CD4-positive, alpha-beta T cell treated with Interleukin-15 for 1 hour (primary cell): ENCODE results near the gene PARS2.
"Not testable (repeated sequence)": the region's sequence is repeated elsewhere in the genome, so short reads cannot be mapped to it uniquely, and the experiment has no call there.

Experiments used
- DNase-seq: peaks from one replicate; pipeline ENCODE4 v3.0.0-alpha.2; 2020

The PARS2 gene

DNA sequence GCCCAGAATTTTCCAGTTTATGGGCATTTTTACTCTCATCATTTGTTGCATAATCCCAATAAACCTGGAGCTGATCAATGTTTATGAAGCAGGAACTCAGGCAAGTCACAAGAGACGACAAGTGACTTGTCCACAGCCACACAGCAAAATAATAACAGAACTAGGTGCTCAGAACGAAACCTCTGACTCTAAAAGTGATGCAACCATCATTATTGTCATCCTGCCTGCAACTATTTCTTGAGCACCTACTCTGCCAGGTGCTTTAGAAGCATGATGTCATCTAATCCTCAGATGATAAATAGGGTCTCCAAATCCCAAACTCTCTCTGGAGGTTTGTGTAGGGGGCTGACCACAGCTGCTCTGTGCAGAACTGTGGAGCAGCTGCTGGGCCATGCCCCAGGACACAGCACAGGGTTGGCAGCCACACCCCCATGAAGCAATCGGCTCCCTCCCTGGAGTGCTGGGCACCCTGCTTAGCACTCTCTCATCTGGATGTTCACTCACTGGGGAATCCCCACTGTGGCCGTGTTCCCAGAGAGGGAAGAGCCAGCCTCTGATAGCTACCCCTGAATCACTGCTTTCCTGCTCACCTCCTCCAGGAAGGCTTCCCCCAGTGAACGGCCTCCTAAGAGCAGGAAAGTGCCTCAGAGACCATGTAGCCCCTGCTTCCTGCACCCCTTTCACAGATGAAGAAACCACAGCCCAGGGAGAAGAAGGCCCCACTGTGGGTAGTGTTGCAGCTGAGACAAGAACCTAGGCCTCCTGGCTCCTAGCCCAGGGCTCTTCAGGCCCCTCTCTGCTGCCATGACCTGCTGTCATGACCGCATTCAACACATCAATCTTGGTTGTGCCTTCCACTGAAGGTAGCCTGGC lies 34.7 kb upstream of the PARS2 start:
- DNase-seq, result peak; percentile 18

DNA sequence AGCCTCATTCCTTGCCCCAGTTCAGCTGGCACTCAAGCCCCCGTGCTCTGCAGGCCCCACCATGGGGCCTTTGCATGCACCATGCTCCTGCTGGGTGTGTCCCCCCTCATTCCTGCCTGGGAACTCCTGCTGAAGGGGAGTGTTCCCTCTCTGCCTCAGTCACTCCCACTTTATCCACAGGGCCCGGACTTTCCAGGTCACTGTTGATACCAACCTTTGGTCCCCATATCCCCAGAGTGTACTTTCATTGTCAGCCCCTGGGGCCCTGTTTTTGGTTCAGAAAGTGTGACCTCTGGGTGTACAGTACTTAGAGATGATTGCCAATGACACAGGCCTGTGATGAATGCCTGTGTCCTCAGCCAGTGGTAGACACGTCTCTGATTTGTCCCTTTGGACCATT lies 33.9 kb upstream of the PARS2 start:
- no peak for DNase-seq

- DNase-seq, result no peak
Observed at GRCh38 chr1:54796902-54797301, 32.6 kb upstream of the PARS2 start.

- DNase-seq, result no peak
Observed at GRCh38 chr1:54795841-54796468, 31.6 kb upstream of the PARS2 start.

- no peak for DNase-seq
Observed at GRCh38 chr1:54795356-54795665, 31.0 kb upstream of the PARS2 start.

GRCh38 chr1:54794451-54795355 lies 30.4 kb upstream of the PARS2 start:
- no peak for DNase-seq

DNA sequence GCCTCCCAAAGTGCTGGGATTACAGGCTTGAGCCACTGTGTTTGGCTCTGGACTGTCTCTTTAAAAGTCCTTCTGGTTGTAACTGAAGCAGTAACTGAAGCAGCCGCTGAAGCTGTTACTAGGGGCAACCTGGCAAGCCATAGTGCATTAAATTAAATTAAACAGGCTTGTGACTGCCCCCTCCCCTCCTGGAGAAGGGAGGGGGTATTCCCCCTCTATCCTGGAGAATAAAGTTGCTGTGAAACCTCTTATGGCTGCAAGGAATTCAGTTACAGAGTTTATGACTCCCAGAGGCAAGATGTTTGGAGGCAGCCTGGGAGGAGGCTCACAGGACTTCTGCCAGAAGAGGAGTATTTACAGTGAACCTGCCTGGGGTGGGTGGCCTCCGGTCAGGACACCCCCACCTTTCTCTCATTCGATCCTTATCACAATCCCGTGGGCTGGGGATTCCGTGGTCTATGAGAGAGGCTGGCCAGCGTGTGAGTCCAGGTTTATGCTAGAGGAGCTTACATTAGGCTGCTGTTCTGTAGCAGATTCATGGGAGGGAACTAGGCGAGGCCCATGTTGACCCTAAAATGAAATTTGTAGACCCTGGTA lies 28.5 kb upstream of the PARS2 start:
- DNase-seq, result no peak

- DNase-seq, result peak; percentile 34
Observed at GRCh38 chr1:54791880-54792522, 27.7 kb upstream of the PARS2 start.

- DNase-seq, result no peak
Observed at GRCh38 chr1:54788459-54788858, 24.1 kb upstream of the PARS2 start.

DNA sequence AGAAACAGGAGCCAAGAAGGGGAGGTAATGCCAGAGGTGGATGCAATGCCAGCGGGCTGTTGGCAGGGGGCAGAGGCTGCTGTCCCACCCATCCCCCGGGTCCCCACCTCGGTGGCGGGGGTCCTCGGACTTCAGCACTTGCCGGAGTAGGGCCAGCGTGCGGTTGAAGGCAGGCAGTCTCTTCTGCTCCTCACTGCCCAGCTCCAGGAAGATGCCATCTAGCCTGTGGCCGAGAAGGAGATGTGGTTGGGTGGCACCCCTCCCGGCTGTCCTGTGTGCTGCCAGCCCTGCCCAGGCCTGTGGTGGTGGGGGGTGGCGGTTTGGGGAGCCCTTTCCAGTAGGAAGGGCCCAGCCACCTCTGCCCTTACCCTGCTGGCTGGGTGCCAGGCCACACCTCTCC lies 23.3 kb upstream of the PARS2 start:
- DNase-seq, result no peak

GRCh38 chr1:54786778-54787177 lies 22.5 kb upstream of the PARS2 start:
- no peak for DNase-seq

DNA sequence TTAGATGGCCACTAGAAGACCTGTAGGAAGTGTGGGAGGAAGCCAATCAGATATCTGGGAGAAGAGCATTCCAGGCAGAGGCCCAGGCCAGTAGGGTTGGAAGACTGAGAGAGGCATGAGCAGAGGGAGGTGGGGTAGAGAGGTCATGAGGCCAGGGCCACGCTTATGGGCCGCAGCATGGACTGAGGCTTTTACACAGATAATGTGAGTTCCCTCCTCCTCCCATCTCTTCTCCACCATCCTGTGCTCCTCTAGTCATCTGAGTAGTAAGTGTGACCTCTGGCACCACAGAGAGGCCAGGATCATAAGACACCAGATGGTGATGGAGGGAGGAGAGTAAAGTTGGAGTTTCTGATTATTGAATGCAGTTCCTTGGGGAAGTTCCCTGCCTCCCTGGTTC lies 19.7 kb upstream of the PARS2 start:
- DNase-seq, result no peak

- no peak for DNase-seq
Observed at GRCh38 chr1:54782588-54782987, 18.3 kb upstream of the PARS2 start.

GRCh38 chr1:54782156-54782555 lies 17.8 kb upstream of the PARS2 start:
- no peak for DNase-seq

DNA sequence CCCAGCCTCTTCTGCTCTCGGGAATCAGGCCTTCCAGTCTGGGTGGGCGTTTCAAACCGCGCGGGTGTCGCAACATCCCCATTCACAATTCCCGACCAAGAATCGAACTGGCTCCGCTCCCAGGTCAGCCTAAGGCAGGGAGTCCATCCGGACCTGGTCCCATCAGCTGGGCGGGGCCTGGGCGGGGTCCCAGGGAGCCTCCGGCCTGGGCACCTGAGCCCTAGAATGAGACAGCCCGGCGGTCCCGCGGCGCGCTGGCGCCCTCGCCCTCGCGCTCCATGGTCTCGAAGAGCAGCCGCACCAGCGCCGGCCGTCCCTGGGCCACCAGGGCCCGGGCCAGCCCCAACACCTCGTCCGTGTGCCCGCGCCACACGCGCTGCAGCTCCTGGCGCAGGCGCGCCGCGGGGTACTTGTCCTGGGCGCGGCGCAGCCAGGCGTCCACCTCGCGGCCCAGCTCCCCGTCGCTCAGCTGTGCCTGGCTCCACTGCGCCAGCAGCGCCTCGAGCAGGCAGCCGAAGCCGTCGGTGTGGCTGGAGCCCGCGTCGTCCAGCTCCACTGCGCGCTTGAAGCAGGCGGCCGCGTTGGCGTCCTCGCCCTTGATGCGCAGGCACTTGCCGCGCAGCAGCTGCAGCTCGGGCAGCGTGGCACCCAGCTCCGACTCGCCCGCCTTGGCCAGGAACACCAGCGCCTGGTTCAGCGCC lies 16.9 kb upstream of the PARS2 start:
- no peak for DNase-seq

DNA sequence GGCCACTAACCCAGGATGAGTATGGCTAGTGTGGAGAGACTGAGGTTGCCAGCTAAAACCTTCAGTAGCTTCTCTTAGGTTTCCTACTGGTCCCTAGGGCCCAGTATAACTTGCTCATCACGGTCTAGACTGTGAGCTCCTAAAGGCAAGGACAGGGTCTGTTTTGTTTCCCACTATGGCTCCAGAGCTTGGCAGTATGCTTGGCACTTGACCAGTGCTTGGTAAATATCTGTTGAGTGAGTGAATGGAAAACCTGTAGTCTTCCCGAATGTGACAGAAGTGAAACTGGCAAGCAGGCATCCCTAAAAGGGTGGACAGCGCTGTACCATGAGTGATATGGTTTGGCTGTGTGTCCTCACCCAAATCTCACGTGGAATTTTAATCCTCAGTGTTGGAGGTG lies 13.1 kb upstream of the PARS2 start:
- DNase-seq, result no peak

- DNase-seq, result no peak
Observed at GRCh38 chr1:54777011-54777410, 12.7 kb upstream of the PARS2 start.

DNA sequence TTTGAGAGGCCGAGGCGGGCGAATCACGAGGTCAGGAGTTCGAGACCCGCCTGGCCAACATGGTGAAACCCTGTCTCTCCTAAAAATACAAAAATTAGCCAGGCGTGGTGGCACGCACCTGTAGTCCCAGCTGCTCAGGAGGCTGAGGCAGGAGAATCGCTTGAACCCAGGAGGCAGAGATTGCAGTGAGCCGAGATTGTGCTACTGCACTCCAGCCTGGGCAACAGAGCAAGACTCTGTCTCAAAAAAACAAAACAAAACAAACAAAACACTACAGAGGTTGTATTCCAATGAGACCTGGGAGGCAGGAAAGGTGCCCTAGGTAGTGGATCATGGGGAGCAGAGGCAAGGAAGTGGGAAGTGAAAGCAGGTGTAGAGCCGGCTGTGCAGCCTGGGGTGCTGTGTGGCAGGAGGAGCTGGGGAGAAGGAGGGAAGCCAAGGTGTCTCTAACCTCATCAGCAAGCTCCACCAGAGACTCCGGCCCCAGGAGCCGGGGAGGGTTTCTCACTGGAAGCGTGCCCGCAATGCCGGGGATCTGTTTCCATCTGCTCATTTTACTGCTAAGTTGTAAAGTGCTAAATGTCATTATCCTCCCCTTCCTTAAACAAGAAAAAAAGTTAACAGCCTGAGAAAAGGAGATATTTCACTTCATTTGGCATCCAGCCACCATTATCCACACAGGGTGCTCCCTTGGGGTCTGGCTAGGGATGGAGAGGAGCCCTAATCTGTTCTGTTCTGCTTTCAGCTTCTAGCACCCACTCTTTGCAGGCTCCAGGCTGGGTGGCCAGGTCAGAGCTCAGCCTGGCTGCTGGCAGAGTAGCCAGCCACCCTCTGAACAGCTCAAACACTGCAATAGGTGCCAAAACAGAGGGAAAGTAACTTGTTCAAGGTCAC lies 11.8 kb upstream of the PARS2 start:
- DNase-seq, result not testable (repeated sequence)

GRCh38 chr1:54774820-54775498 lies 10.6 kb upstream of the PARS2 start:
- no peak for DNase-seq

DNA sequence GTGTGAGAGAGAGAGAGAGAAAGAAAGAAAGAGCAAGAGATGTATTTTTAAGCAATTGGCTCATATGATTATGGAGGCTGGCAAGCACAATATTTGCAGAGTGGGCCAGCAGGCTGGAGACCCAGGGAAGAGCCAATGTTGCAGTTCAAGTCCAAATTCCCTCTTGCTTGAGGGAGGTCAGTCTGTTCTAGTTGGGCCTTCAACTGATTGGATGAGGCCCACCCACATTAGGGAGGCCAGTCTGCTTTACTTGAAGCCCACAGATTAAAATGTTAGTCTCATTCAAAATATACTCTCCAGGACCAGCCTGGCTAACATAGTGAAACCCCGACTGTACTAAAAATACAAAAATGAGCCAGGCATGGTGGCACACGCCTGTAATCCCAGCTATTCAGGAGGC lies 8.6 kb upstream of the PARS2 start:
- no peak for DNase-seq
